Measurements from ENCODE around the gene RAB1A. TPM values are rescaled to one million over a fixed set of nuclear protein-coding genes. Genes with fewer than 3 reads are reported as not detected.

Gene RAB1A
- total and polyA plus RNA-seq, 9 of the 15 experiments (the other 6 are each of a cell fraction or from before 2014, with no cell fraction given), result 43.8 to 163 (median 67.7) TPM

DNA sequence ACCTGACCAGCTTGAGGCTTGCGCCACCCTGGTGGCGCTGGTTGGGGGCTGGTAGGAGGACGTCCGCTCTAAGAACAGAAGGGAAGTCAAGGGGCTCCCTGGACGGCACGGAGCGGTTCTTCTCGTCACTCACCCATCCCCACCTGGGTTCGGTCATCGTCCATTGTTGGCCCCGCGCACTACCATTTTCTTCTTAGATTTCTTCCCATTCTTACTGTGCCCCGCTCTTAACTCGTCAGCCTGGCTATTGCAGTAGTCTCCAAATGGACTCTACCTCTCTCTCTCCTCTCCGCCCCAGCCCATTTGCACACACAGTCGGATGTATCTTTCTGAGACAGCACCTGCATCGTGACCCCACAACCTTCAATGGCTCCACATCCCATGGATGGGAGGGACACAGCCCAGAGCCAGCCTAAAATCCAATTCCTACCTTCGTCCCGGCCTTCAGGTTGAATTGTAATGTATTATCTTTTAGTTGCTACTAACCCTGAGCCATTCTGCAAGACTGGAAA lies 814 bp upstream of the RAB1A start (continued):
- TF ChIP-seq, protein P1, sequence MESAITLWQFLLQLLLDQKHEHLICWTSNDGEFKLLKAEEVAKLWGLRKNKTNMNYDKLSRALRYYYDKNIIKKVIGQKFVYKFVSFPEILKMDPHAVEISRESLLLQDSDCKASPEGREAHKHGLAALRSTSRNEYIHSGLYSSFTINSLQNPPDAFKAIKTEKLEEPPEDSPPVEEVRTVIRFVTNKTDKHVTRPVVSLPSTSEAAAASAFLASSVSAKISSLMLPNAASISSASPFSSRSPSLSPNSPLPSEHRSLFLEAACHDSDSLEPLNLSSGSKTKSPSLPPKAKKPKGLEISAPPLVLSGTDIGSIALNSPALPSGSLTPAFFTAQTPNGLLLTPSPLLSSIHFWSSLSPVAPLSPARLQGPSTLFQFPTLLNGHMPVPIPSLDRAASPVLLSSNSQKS (CRISPR knock-in tag; IDR thresholded peaks at IDR 0.05), result no peak
- TF ChIP-seq, protein P2, sequence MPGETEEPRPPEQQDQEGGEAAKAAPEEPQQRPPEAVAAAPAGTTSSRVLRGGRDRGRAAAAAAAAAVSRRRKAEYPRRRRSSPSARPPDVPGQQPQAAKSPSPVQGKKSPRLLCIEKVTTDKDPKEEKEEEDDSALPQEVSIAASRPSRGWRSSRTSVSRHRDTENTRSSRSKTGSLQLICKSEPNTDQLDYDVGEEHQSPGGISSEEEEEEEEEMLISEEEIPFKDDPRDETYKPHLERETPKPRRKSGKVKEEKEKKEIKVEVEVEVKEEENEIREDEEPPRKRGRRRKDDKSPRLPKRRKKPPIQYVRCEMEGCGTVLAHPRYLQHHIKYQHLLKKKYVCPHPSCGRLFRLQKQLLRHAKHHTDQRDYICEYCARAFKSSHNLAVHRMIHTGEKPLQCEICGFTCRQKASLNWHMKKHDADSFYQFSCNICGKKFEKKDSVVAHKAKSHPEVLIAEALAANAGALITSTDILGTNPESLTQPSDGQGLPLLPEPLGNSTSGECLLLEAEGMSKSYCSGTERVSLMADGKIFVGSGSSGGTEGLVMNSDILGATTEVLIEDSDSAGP (CRISPR knock-in tag; IDR thresholded peaks at IDR 0.05), result 0 out of 2 replicates have a peak, but pooled peaks have one; percentile 34
- no peak for TF ChIP-seq ZBTB1 (CRISPR knock-in tag; IDR thresholded peaks at IDR 0.05; ENCODE audit: borderline replicate concordance, low read depth)
- no peak for TF ChIP-seq POLR2B (IDR thresholded peaks at IDR 0.05; ENCODE audit: low read depth, partially characterized antibody)
- TF ChIP-seq ZSCAN32 (CRISPR knock-in tag; IDR thresholded peaks at IDR 0.05), result peak; percentile 20
- TF ChIP-seq ZNF217 (CRISPR knock-in tag; IDR thresholded peaks at IDR 0.05), result no peak
- TF ChIP-seq RAD21 (CRISPR knock-in tag; conservative IDR thresholded peaks at IDR 0.05 in 1 of 2, IDR thresholded peaks at IDR 0.05 in 1 of 2), result peak in 1 of 2 experiments; percentile 9; a peak in 1 of 4 replicates
- no peak for TF ChIP-seq STAT5B (CRISPR knock-in tag; IDR thresholded peaks at IDR 0.05)
- TF ChIP-seq, protein P3, sequence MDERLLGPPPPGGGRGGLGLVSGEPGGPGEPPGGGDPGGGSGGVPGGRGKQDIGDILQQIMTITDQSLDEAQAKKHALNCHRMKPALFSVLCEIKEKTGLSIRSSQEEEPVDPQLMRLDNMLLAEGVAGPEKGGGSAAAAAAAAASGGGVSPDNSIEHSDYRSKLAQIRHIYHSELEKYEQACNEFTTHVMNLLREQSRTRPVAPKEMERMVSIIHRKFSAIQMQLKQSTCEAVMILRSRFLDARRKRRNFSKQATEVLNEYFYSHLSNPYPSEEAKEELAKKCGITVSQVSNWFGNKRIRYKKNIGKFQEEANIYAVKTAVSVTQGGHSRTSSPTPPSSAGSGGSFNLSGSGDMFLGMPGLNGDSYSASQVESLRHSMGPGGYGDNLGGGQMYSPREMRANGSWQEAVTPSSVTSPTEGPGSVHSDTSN (CRISPR knock-in tag; IDR thresholded peaks at IDR 0.05; ENCODE audit: low read depth), result no peak
- TF ChIP-seq, protein P3 (tag; conservative IDR thresholded peaks at IDR 0.05; ENCODE audit: low read depth), result no peak
- no peak for TF ChIP-seq ZKSCAN1 (IDR thresholded peaks at IDR 0.05; ENCODE audit: low read depth, low read length)
- no peak for TF ChIP-seq GTF2F1 (IDR thresholded peaks at IDR 0.05; ENCODE audit: low read depth, low read length)
- TF ChIP-seq L3MBTL2 (IDR thresholded peaks at IDR 0.05), result no peak
- TF ChIP-seq, protein P4, sequence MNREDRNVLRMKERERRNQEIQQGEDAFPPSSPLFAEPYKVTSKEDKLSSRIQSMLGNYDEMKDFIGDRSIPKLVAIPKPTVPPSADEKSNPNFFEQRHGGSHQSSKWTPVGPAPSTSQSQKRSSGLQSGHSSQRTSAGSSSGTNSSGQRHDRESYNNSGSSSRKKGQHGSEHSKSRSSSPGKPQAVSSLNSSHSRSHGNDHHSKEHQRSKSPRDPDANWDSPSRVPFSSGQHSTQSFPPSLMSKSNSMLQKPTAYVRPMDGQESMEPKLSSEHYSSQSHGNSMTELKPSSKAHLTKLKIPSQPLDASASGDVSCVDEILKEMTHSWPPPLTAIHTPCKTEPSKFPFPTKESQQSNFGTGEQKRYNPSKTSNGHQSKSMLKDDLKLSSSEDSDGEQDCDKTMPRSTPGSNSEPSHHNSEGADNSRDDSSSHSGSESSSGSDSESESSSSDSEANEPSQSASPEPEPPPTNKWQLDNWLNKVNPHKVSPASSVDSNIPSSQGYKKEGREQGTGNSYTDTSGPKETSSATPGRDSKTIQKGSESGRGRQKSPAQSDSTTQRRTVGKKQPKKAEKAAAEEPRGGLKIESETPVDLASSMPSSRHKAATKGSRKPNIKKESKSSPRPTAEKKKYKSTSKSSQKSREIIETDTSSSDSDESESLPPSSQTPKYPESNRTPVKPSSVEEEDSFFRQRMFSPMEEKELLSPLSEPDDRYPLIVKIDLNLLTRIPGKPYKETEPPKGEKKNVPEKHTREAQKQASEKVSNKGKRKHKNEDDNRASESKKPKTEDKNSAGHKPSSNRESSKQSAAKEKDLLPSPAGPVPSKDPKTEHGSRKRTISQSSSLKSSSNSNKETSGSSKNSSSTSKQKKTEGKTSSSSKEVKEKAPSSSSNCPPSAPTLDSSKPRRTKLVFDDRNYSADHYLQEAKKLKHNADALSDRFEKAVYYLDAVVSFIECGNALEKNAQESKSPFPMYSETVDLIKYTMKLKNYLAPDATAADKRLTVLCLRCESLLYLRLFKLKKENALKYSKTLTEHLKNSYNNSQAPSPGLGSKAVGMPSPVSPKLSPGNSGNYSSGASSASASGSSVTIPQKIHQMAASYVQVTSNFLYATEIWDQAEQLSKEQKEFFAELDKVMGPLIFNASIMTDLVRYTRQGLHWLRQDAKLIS (CRISPR knock-in tag; IDR thresholded peaks at IDR 0.05), result 0 out of 2 replicates have a peak, but pooled peaks have one; percentile 16
- TF ChIP-seq ELF4 (CRISPR knock-in tag; IDR thresholded peaks at IDR 0.05), result peak; percentile 66; the same call in 1 of the 2 replicates
- TF ChIP-seq, protein P5, sequence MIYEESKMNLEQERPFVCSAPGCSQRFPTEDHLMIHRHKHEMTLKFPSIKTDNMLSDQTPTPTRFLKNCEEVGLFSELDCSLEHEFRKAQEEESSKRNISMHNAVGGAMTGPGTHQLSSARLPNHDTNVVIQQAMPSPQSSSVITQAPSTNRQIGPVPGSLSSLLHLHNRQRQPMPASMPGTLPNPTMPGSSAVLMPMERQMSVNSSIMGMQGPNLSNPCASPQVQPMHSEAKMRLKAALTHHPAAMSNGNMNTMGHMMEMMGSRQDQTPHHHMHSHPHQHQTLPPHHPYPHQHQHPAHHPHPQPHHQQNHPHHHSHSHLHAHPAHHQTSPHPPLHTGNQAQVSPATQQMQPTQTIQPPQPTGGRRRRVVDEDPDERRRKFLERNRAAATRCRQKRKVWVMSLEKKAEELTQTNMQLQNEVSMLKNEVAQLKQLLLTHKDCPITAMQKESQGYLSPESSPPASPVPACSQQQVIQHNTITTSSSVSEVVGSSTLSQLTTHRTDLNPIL (CRISPR knock-in tag; IDR thresholded peaks at IDR 0.05), result no peak
- no peak for TF ChIP-seq PHB2 (IDR thresholded peaks at IDR 0.05; ENCODE audit: low read depth)
- TF ChIP-seq EHMT2 (IDR thresholded peaks at IDR 0.05), result 0 out of 2 replicates have a peak, but pooled peaks have one; percentile 18

Data from K562 (cell line).